Adrenal gland (tissue), 5 donors: Measurements from ENCODE around the gene RHO.
"Not testable (repeated sequence)": the region's sequence is repeated elsewhere in the genome, so short reads cannot be mapped to it uniquely, and the experiment has no call there.

Experiments used
- CTCF ChIP-seq, 6 experiments: fragments of 450-650 bp in 4 of 6; fragments of 200-600 bp in 2 of 6; sonication (generic) in 1 of 6; IDR thresholded peaks; 1 replicate in 5 of 6; 2 replicates in 1 of 6; pipeline versions ENCODE4 v1.5.1 to v1.8.0; 2016 to 2021; ENCODE audit warnings: antibody characterized with exemption in 6 of 6, mild to moderate bottlenecking in 2 of 6, moderate library complexity in 1 of 6
- POLR2A ChIP-seq, 2 donors: fragments of 450-650 bp; IDR thresholded peaks; one replicate each; pipeline ENCODE4 v1.6.1; 2017; ENCODE audit warnings: antibody characterized with exemption in 2 of 2, mild to moderate bottlenecking in 2 of 2, moderate library complexity in 1 of 2
- donor health status: DM: no; HTN: no; CAD: no.

DNA sequence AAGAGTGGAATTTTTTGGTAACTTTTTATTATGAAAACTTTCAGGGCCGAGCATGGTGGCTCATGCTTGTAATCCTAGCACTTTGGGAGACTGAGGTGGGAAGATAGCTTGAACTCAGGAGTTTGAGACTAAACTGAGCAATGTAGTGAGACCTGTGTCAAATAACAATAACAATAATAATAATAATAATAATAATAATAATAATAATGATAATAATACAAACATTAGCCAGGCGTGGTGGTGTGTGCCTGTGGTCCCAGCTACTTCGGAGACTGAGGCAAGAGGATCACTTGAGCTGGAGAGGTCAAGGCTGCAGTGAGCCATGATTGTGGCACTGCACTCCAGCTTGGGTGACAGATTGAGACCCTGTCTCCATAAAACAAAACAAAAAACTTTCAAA, 17.5 kb downstream of the RHO start:
- TF ChIP-seq CTCF, POLR2A (IDR thresholded peaks at IDR 0.05): not testable (repeated sequence)
